Measurements from ENCODE around the gene KRT6A. TPM values are rescaled to one million over a fixed set of nuclear protein-coding genes. Genes with fewer than 3 reads are reported as not detected.
A peak's percentile ranks its signal among the peaks of the same experiment; 100 is the strongest.

The KRT6A gene
- polyA plus RNA-seq, 4 donors: 0.13 to 6.7 (median 3.2) TPM; not detected in 1

GRCh38 chr12:52438305-52439301, 54.5 kb downstream of the KRT6A start:
- no peaks in the 10 kb centered on the region for H3K9me3 ChIP-seq (ENCODE audit: control insufficient read depth in 2 of 2, insufficient read depth in 1 of 2, low read depth in 1 of 2, low read length in 1 of 2)
- no peak for FAIRE-seq
- WGBS, 3 donors: 41 to 75% (median 66%) methylated on average over 8 of the region's 8 CpGs
- H3K27me3 ChIP-seq (ENCODE audit: control insufficient read depth in 3 of 3, insufficient read depth in 3 of 3, low read length in 3 of 3): peaks cover 0 to 4% (median 3%) of the 10 kb centered on the region in 3 donors
- DNase-seq: peak in 1 of 2 donors; percentile 46
- H3K4me3 ChIP-seq (ENCODE audit: low read depth in 1 of 3, low read length in 3 of 3): no peak overlapping the region
- H3K36me3 ChIP-seq (ENCODE audit: control insufficient read depth in 3 of 3, insufficient read depth in 2 of 3, low read depth in 1 of 3, low read length in 3 of 3): no peaks in the 10 kb centered on the region
- no peak overlapping the region for H3K27ac ChIP-seq (ENCODE audit: low read depth in 1 of 3, low read length in 2 of 3)
- peaks cover 0 to 11% (median 5%) of the 10 kb centered on the region in 3 donors for H3K4me1 ChIP-seq (ENCODE audit: control insufficient read depth in 3 of 3, insufficient read depth in 2 of 3, low read depth in 1 of 3, low read length in 2 of 3)

- Histone ChIP-seq H3K27ac (ENCODE audit: low read depth in 1 of 3, low read length in 2 of 3) (no peak overlapping the region), H3K4me1 (ENCODE audit: control insufficient read depth in 3 of 3, insufficient read depth in 2 of 3, low read depth in 1 of 3, low read length in 2 of 3) (peaks cover 0 to 11% (median 5%) of the 10 kb centered on the region in 3 donors), H3K4me3 (ENCODE audit: low read depth in 1 of 3, low read length in 3 of 3) (no peak overlapping the region), H3K27me3 (ENCODE audit: control insufficient read depth in 3 of 3, insufficient read depth in 3 of 3, low read length in 3 of 3) (peaks cover 0 to 1% (median 0%) of the 10 kb centered on the region in 3 donors), H3K9me3 (ENCODE audit: control insufficient read depth in 2 of 2, insufficient read depth in 1 of 2, low read depth in 1 of 2, low read length in 1 of 2) (no peaks in the 10 kb centered on the region), H3K36me3 (ENCODE audit: control insufficient read depth in 3 of 3, insufficient read depth in 2 of 3, low read depth in 1 of 3, low read length in 3 of 3) (no peaks in the 10 kb centered on the region)
- FAIRE-seq: no peak
- DNase-seq: peak in 1 of 2 donors; percentile 28
- 45 to 59% (median 46%) methylated on average over 8 to 9 of the region's 9 CpGs for WGBS, 3 donors
These were observed 55.5 kb downstream of the KRT6A start for GRCh38 chr12:52437508-52437907.

Other genes with a start within 250 kb of the KRT6A start
- under 1 TPM in 3 of 4 donors, not detected in 1; 0.01 to 0.84 (median 0.54) TPM for gene KRT86, start 218.6 kb downstream of the KRT6A start, polyA plus RNA-seq
- gene KRT81, start 201.7 kb downstream of the KRT6A start, polyA plus RNA-seq: under 1 TPM in 1 of 4 donors, not detected in 3; 0.53 TPM
- gene KRT83, start 171.9 kb downstream of the KRT6A start, polyA plus RNA-seq: under 1 TPM in 1 of 4 donors, not detected in 3; 0.03 TPM
- under 1 TPM in 1 of 4 donors, not detected in 3; 0.03 TPM for gene KRT85, start 125.8 kb downstream of the KRT6A start, polyA plus RNA-seq
- not detected for gene KRT84, start 107.6 kb downstream of the KRT6A start, polyA plus RNA-seq
- not detected for gene KRT82, start 86.9 kb downstream of the KRT6A start, polyA plus RNA-seq
- gene KRT75, start 58.9 kb downstream of the KRT6A start, polyA plus RNA-seq: under 1 TPM in 1 of 4 donors, not detected in 3; 0.01 TPM
- gene KRT6B, start 41.1 kb downstream of the KRT6A start, polyA plus RNA-seq: under 1 TPM in 1 of 4 donors, not detected in 3; 0.67 TPM
- under 1 TPM in 1 of 4 donors, not detected in 3; 0.03 TPM for gene KRT6C, start 19.5 kb downstream of the KRT6A start, polyA plus RNA-seq
- 1 to 10 TPM in 2 of 4 donors, under 1 TPM in 2; 0.06 to 6.5 (median 3.2) TPM for gene KRT5, start 27.1 kb upstream of the KRT6A start, polyA plus RNA-seq
- not detected for gene KRT71, start 59.9 kb upstream of the KRT6A start, polyA plus RNA-seq
- under 1 TPM in 1 of 4 donors, not detected in 3; 0.27 TPM for gene KRT74, start 80.6 kb upstream of the KRT6A start, polyA plus RNA-seq
- 10 to 100 TPM in 1 of 4 donors, 1 to 10 TPM in 2, not detected in 1; 3.2 to 24.6 (median 9.8) TPM for gene KRT72, start 108.2 kb upstream of the KRT6A start, polyA plus RNA-seq
- 1 to 10 TPM in 2 of 4 donors, under 1 TPM in 1, not detected in 1; 0.84 to 2.2 (median 1.4) TPM for gene KRT73, start 125.3 kb upstream of the KRT6A start, polyA plus RNA-seq
- 1 to 10 TPM in 3 of 4 donors, not detected in 1; 1.1 to 2.2 (median 1.1) TPM for gene KRT2, start 159.0 kb upstream of the KRT6A start, polyA plus RNA-seq
- under 1 TPM in 1 of 4 donors, not detected in 3; 0.50 TPM for gene KRT1, start 187.2 kb upstream of the KRT6A start, polyA plus RNA-seq
- gene KRT77, start 210.3 kb upstream of the KRT6A start, polyA plus RNA-seq: under 1 TPM in 2 of 4 donors, not detected in 2; 0.01 to 0.86 TPM

All from small intestine (tissue), 7 donors.